A549 (cell line): ENCODE data around the gene ADISSP. TPM values are rescaled to one million over a fixed set of nuclear protein-coding genes. Genes with fewer than 3 reads are reported as not detected.
A peak's percentile ranks its signal among the peaks of the same experiment; 100 is the strongest.

ENCODE experiments used
- ATAC-seq, 2 experiments: fragments of 200-7000 bp in 1 of 2; fragments of >200 bp in 1 of 2; cut with Nextera tagmentation in 1 of 2; cut with Tn5 transposase in 1 of 2; 3 replicates each; pipeline versions ENCODE4 v1.8.0 to v1.9.1; 2018 to 2020; ENCODE audit warnings: mild to moderate bottlenecking in 1 of 2, moderate library complexity in 1 of 2
- CTCF ChIA-PET: fragments of 300-600 bp; sonication (Branson Sonifier 250); formaldehyde crosslinking; extraction: SDS; loops from one replicate; lab custom pipeline; 2021; ENCODE audit warnings: antibody characterized with exemption, inconsistent platforms; lab: Yijun Ruan, JAX
- POLR2A ChIA-PET: fragments of 350-600 bp; formaldehyde crosslinking; extraction: SDS; loops from one replicate; lab custom pipeline; 2021; ENCODE audit warnings: antibody characterized with exemption, inconsistent platforms; lab: Yijun Ruan, JAX
- DNase-seq, 2 experiments: peaks; one replicate each; pipeline versions ENCODE4 v3.0.0 to v3.0.0-alpha.2; 2011 to 2016; ENCODE audit warnings: low read depth in 1 of 2, low spot score in 1 of 2
- FAIRE-seq: peaks from 2 replicates; lab custom pipeline; 2011; peaks lifted over from hg19 to GRCh38; lab: Jason Lieb, UNC
- H3K27ac ChIP-seq, 2 experiments: fragments of >200 bp; sonication (Bioruptor Twin); formaldehyde crosslinking; 3 replicates each; pipeline ENCODE4 v1.5.1; 2016 to 2017
- H3K4me1 ChIP-seq: fragments of >200 bp; sonication (Bioruptor Twin); formaldehyde crosslinking; 3 replicates; pipeline ENCODE4 v1.6.1; 2016
- H3K4me2 ChIP-seq: fragments of >200 bp; sonication (Bioruptor Twin); formaldehyde crosslinking; 3 replicates; pipeline ENCODE4 v1.6.1; 2016
- H3K4me3 ChIP-seq: fragments of >200 bp; sonication (Bioruptor Twin); formaldehyde crosslinking; 3 replicates; pipeline ENCODE4 v1.5.1; 2016
- H3K9me3 ChIP-seq: fragments of >200 bp; sonication (Bioruptor Twin); formaldehyde crosslinking; 3 replicates; pipeline ENCODE4 v1.6.1; 2016
- BHLHE40 ChIP-seq: IDR thresholded peaks from 2 replicates; pipeline ENCODE4 v1.6.1; 2012; ENCODE audit warnings: low read depth, low read length, inconsistent platforms
- CBX8 ChIP-seq: fragments of 200-600 bp; sonication (generic); IDR thresholded peaks from 2 replicates; pipeline ENCODE4 v1.6.1; 2016
- CEBPB ChIP-seq, 2 experiments: fragments of >200 bp in 1 of 2; sonication (Bioruptor Twin) in 1 of 2; formaldehyde crosslinking in 1 of 2; IDR thresholded peaks; 2 replicates each; pipeline ENCODE4 v1.6.1; 2012 to 2016
- CHD2 ChIP-seq: fragments of 150-350 bp; IDR thresholded peaks from 2 replicates; pipeline ENCODE4 v1.6.1; 2014; ENCODE audit warnings: low read length; ENCODE audit not compliant: partially characterized antibody
- EHF ChIP-seq: fragments of 250-450 bp; sonication (Bioruptor Pico); IDR thresholded peaks from 2 replicates; pipeline ENCODE4 v1.5.0; 2020; ENCODE audit warnings: mild to moderate bottlenecking
- EP300 ChIP-seq, 2 experiments: fragments of >200 bp; sonication (Bioruptor Twin); formaldehyde crosslinking; IDR thresholded peaks; 2 replicates in 1 of 2; 3 replicates in 1 of 2; pipeline ENCODE4 v1.6.1; 2016 to 2017
- FOXS1 ChIP-seq: fragments of 250-450 bp; sonication (Bioruptor Pico); IDR thresholded peaks from 2 replicates; pipeline ENCODE4 v1.5.0; 2020; ENCODE audit warnings: mild to moderate bottlenecking, moderate library complexity
- HDAC2 ChIP-seq: fragments of 200-600 bp; sonication (generic); IDR thresholded peaks from 2 replicates; pipeline ENCODE4 v1.6.1; 2016
- HEYL ChIP-seq: fragments of 250-450 bp; sonication (Bioruptor Pico); IDR thresholded peaks from 2 replicates; pipeline ENCODE4 v1.8.0; 2021; ENCODE audit warnings: mild to moderate bottlenecking, moderate library complexity
- JUN ChIP-seq, 2 experiments: fragments of >200 bp; sonication (Bioruptor Twin); formaldehyde crosslinking; IDR thresholded peaks; 2 replicates in 1 of 2; 3 replicates in 1 of 2; pipeline ENCODE4 v1.6.1; 2016 to 2017
- JUNB ChIP-seq: fragments of >200 bp; sonication (Bioruptor Twin); formaldehyde crosslinking; IDR thresholded peaks from 2 replicates; pipeline ENCODE4 v1.6.1; 2016
- KDM1A ChIP-seq: fragments of 200-600 bp; sonication (generic); IDR thresholded peaks from 2 replicates; pipeline ENCODE4 v1.6.1; 2016; ENCODE audit warnings: low read depth, mild to moderate bottlenecking
- NR3C1 ChIP-seq: fragments of >200 bp; sonication (Bioruptor Twin); formaldehyde crosslinking; IDR thresholded peaks from 3 replicates; pipeline ENCODE4 v1.6.1; 2017
- POLR2A ChIP-seq: IDR thresholded peaks from 2 replicates; pipeline ENCODE4 v1.6.1; 2012; ENCODE audit warnings: mild to moderate bottlenecking, low read length
- RAD21 ChIP-seq, 2 experiments: fragments of >200 bp in 1 of 2; sonication (Bioruptor Twin) in 1 of 2; formaldehyde crosslinking in 1 of 2; IDR thresholded peaks in 1 of 2; conservative IDR thresholded peaks in 1 of 2; 2 replicates in 1 of 2; 3 replicates in 1 of 2; pipeline ENCODE4 v1.6.1; 2012 to 2018; ENCODE audit warnings: inconsistent platforms in 1 of 2
- RARB ChIP-seq: fragments of 250-450 bp; sonication (Bioruptor Pico); IDR thresholded peaks from 2 replicates; pipeline ENCODE4 v1.8.0; 2021; ENCODE audit warnings: mild to moderate bottlenecking, moderate library complexity
- RCOR1 ChIP-seq: fragments of 150-350 bp; IDR thresholded peaks from 2 replicates; pipeline ENCODE4 v1.6.1; 2014; ENCODE audit warnings: antibody characterized with exemption, low read length, low read depth
- RFX5 ChIP-seq: fragments of 450-650 bp; IDR thresholded peaks from 2 replicates; pipeline ENCODE4 v1.7.1; 2014; ENCODE audit warnings: antibody characterized with exemption, mild to moderate bottlenecking, moderate library complexity
- SMC3 ChIP-seq: fragments of >200 bp; sonication (Bioruptor Twin); formaldehyde crosslinking; IDR thresholded peaks from 3 replicates; pipeline ENCODE4 v1.6.1; 2018; ENCODE audit warnings: inconsistent platforms
- ZC3H11A ChIP-seq: fragments of 450-650 bp; IDR thresholded peaks from 2 replicates; pipeline ENCODE4 v1.6.1; 2014; ENCODE audit warnings: antibody characterized with exemption, mild to moderate bottlenecking
- WGBS: methylation state at CpG from one replicate; pipeline ENCODE4 v1.1.6; 2017; ENCODE audit errors: missing lambda C conversion rate; 5-methylcytosine and 5-hydroxymethylcytosine counted together
- polyA plus RNA-seq, 4 experiments: library from polyadenylated mRNA; depleted of rRNA in 3 of 4; stranded (reverse); fragments of >200 nt; fragmentation: RNase III in 1 of 4; extraction: RNeasy Plus Mini Kit Qiagen cat#74134 plus additional on column Dnase treatment in 1 of 4; gene quantifications; 2 replicates in 3 of 4; 3 replicates in 1 of 4; pipeline ENCODE4 v1.2.3, GENCODE V29; 2011 to 2017
- TF ChIP-seq, protein P1 (sequence below): fragments of >200 bp; sonication (Bioruptor Twin); formaldehyde crosslinking; IDR thresholded peaks from 3 replicates; pipeline ENCODE4 v1.6.1; 2016
- TF ChIP-seq, protein P2 (sequence below): fragments of 250-450 bp; sonication (Bioruptor Pico); IDR thresholded peaks from 2 replicates; pipeline ENCODE4 v1.5.0; 2020; ENCODE audit warnings: low read depth, mild to moderate bottlenecking, moderate library complexity
- TF ChIP-seq, protein P3 (sequence below): IDR thresholded peaks from 2 replicates; pipeline ENCODE4 v1.6.1; 2012; ENCODE audit warnings: low read depth, borderline replicate concordance
- TF ChIP-seq, protein P4 (sequence below): fragments of 200-600 bp; sonication (generic); IDR thresholded peaks from 2 replicates; pipeline ENCODE4 v1.6.1; 2016; ENCODE audit warnings: antibody characterized with exemption, mild to moderate bottlenecking, moderate library complexity

ADISSP gene
- polyA plus RNA-seq, 2 of the 4 experiments (the other 2 are of a cell fraction) = 43.9 to 104 TPM

DNA sequence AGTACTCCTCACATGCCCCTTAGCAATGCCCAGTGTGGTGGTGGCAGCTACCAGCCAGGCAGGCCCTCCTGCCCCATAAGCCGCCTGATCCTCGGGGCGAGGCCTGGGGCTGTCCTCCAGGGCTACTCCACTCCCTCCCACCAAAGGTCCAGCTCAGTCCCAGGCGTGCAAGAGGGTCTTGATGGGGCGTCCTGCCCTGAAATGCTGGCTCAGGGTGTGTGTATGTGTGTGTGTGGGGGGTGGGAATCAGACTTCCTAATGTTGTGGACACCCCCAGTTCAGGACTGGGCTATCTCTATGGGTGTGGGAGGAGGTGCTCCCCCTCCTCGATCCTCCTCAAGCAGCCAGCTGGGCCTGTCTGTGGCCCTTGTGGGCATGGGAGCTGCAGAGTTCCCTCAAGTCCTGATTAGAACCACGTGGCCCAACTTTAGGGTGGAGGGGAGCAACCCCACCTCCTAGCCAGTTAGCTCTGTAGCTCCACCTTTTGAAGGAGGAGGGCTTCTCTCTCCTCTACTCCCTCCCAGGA is 27.6 kb downstream of the ADISSP start:
- WGBS = 81% methylated on average over 5 of the region's 7 CpGs
- CTCF ChIA-PET = interaction anchor here (0.8 to 72.1 kb wide), 6 partner anchors 8 to 81 kb away, joined by 4 to 2233 read pairs (median 902); partner anchors contain the start of genes ADAM33, ADISSP, AP5S1 and CENPB
- POLR2A ChIA-PET = interaction anchor here (0.9 to 1.0 kb wide), 2 partner anchors 10 to 63 kb away, joined by 3 read pairs; no protein-coding TSS in a partner anchor
- ATAC-seq (peak in 1 of 2 experiments; percentile 9; a peak in 3 of 6 replicates), FAIRE-seq (no peak), DNase-seq (no peak)
- H3K27ac ChIP-seq = peak overlapping the region in 1 of 2 experiments; percentile 34; a peak in 1 of 6 replicates
- TF ChIP-seq HDAC2 (no peak), ZC3H11A (no peak), EHF (CRISPR knock-in tag) (no peak), CHD2 (no peak), HEYL (no peak), JUNB (no peak), EP300 (IDR thresholded peaks at IDR 0.05) (no peak), SMC3 (no peak), BHLHE40 (no peak), CEBPB (IDR thresholded peaks at IDR 0.05) (no peak), RARB (CRISPR knock-in tag) (no peak)
- TF ChIP-seq, protein P1, sequence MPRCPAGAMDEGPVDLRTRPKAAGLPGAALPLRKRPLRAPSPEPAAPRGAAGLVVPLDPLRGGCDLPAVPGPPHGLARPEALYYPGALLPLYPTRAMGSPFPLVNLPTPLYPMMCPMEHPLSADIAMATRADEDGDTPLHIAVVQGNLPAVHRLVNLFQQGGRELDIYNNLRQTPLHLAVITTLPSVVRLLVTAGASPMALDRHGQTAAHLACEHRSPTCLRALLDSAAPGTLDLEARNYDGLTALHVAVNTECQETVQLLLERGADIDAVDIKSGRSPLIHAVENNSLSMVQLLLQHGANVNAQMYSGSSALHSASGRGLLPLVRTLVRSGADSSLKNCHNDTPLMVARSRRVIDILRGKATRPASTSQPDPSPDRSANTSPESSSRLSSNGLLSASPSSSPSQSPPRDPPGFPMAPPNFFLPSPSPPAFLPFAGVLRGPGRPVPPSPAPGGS = no peak
- TF ChIP-seq, protein P2, sequence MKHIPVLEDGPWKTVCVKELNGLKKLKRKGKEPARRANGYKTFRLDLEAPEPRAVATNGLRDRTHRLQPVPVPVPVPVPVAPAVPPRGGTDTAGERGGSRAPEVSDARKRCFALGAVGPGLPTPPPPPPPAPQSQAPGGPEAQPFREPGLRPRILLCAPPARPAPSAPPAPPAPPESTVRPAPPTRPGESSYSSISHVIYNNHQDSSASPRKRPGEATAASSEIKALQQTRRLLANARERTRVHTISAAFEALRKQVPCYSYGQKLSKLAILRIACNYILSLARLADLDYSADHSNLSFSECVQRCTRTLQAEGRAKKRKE (CRISPR knock-in tag) = no peak
- TF ChIP-seq, protein P3, sequence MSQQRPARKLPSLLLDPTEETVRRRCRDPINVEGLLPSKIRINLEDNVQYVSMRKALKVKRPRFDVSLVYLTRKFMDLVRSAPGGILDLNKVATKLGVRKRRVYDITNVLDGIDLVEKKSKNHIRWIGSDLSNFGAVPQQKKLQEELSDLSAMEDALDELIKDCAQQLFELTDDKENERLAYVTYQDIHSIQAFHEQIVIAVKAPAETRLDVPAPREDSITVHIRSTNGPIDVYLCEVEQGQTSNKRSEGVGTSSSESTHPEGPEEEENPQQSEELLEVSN = no peak
- TF ChIP-seq, protein P4, sequence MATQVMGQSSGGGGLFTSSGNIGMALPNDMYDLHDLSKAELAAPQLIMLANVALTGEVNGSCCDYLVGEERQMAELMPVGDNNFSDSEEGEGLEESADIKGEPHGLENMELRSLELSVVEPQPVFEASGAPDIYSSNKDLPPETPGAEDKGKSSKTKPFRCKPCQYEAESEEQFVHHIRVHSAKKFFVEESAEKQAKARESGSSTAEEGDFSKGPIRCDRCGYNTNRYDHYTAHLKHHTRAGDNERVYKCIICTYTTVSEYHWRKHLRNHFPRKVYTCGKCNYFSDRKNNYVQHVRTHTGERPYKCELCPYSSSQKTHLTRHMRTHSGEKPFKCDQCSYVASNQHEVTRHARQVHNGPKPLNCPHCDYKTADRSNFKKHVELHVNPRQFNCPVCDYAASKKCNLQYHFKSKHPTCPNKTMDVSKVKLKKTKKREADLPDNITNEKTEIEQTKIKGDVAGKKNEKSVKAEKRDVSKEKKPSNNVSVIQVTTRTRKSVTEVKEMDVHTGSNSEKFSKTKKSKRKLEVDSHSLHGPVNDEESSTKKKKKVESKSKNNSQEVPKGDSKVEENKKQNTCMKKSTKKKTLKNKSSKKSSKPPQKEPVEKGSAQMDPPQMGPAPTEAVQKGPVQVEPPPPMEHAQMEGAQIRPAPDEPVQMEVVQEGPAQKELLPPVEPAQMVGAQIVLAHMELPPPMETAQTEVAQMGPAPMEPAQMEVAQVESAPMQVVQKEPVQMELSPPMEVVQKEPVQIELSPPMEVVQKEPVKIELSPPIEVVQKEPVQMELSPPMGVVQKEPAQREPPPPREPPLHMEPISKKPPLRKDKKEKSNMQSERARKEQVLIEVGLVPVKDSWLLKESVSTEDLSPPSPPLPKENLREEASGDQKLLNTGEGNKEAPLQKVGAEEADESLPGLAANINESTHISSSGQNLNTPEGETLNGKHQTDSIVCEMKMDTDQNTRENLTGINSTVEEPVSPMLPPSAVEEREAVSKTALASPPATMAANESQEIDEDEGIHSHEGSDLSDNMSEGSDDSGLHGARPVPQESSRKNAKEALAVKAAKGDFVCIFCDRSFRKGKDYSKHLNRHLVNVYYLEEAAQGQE = no peak
- H3K4me3 ChIP-seq = no peak overlapping the region
- peaks cover 14% of the 10 kb centered on the region; the same call in 2 of the 3 replicates for H3K4me1 ChIP-seq
- H3K9me3 ChIP-seq = no peaks in the 10 kb centered on the region
- H3K4me2 ChIP-seq = no peak overlapping the region

DNA sequence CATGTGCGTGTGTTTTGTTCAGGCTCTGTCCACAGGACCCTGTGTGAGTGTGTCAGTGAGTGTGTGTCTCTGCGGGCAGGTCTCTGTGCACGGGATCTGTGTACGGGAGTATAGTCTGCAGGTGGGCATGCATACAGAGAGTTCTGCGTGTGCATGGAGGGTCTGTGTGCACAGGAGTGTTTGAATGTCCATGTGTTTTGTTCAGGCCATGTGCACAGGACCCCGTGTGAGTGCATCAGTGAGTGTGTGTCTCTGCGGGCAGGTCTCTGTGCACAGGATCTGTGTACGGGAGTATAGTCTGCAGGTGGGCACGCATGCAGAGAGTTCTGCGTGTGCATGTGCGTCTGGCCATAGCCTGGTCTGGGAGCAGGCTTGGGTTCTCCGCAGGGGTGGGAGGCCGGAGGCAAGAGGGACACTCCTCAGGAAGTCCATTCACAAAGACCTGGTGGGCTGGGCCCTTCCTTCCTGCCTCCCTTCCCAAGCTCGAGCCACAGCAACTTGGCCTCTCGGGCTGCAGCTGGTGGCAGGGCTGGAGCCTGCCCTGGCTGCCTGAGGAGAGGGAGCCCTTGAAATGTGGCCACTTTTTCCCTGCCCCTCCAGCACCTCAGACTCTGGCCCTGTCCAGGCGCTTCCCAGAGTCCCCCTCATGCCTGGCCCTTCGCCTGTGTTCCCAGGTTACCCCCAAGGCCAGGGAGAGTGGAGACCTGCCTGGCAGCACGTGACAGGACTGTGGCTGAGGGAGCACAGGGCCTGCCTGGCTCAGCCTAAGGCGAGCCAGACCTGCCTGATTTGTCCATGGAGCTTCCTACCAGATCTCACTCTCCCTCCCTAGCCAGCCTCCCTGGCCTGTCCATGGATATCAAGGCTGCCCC is 28.3 kb downstream of the ADISSP start:
- 80% methylated on average over 19 of the region's 19 CpGs for WGBS
- peak in 1 of 2 experiments; percentile 44; a peak in 4 of 6 replicates for ATAC-seq
- TF ChIP-seq FOXS1 (CRISPR knock-in tag) = no peak
- no peak for TF ChIP-seq POLR2A
- no peak for TF ChIP-seq RCOR1
- TF ChIP-seq JUN (IDR thresholded peaks at IDR 0.05) = no peak
- no peak for TF ChIP-seq CHD2
- TF ChIP-seq RFX5 = no peak
- TF ChIP-seq NR3C1 = no peak
- TF ChIP-seq RAD21 (conservative IDR thresholded peaks at IDR 0.05 in 1 of 2, IDR thresholded peaks at IDR 0.05 in 1 of 2) = no peak
- TF ChIP-seq KDM1A = no peak
- TF ChIP-seq CBX8 = no peak
- no peak for TF ChIP-seq SMC3
- no peak for TF ChIP-seq JUNB
- H3K9me3 ChIP-seq = no peaks in the 10 kb centered on the region
- H3K27ac ChIP-seq = peak overlapping the region in 1 of 2 experiments; percentile 34; a peak in 2 of 6 replicates
- H3K4me3 ChIP-seq = no peak overlapping the region
- H3K4me1 ChIP-seq = peaks cover 15% of the 10 kb centered on the region; the same call in 2 of the 3 replicates
- ChIA-PET POLR2A (interaction anchor here (0.9 to 1.0 kb wide), 2 partner anchors 10 to 62 kb away, joined by 3 read pairs; no protein-coding TSS in a partner anchor), CTCF (interaction anchor here (5.2 to 72.1 kb wide), 5 partner anchors 8 to 61 kb away, joined by 36 to 2233 read pairs (median 1634); partner anchors contain the start of genes ADAM33, ADISSP, CENPB and GFRA4)
- DNase-seq = no peak
- FAIRE-seq = no peak
- H3K4me2 ChIP-seq = 0 out of 3 replicates have a peak overlapping the region, but pooled peaks have one; percentile 33
